Stimulated activated CD8-positive, alpha-beta memory T cell treated with anti-CD3 and anti-CD28 coated beads, Interleukin-7, amount 100 ng/mL, for 48 hours (primary cell): ENCODE measurements around the gene ADGRV1.
"Not testable (repeated sequence)": the region's sequence is repeated elsewhere in the genome, so short reads cannot be mapped to it uniquely, and the experiment has no call there.

ENCODE experiments used
- DNase-seq, 2 donors: peaks; one replicate each; pipeline ENCODE4 v3.0.0-alpha.2; 2020; ENCODE audit warnings: low read depth in 1 of 2; ENCODE audit errors: extremely low read depth in 1 of 2

The ADGRV1 gene

GRCh38 chr5:90645024-90645610 lies 86.5 kb downstream of the ADGRV1 start:
- DNase-seq = no peak

DNA sequence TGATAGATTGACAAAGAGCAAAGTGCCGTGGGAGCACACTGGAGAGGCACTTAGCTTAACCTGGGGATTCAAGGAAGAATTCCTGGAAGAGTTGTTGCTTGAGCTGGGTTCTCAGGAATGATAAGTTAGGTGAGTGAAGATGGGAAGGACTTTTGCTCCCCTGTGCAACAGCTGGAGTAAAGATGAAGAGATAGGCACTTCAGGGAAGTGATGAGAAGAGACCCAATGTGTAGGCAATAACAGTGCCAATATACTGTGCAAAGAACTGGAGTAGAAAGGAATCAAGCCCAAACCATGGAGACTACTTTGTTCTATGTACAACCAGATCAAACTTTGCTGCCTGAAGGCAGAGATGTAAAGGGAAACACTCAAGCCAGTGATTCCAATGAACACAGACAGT lies 92.2 kb downstream of the ADGRV1 start:
- DNase-seq = no peak

- DNase-seq = no peak
Measured at GRCh38 chr5:90654215-90654614, 95.6 kb downstream of the ADGRV1 start.

DNA sequence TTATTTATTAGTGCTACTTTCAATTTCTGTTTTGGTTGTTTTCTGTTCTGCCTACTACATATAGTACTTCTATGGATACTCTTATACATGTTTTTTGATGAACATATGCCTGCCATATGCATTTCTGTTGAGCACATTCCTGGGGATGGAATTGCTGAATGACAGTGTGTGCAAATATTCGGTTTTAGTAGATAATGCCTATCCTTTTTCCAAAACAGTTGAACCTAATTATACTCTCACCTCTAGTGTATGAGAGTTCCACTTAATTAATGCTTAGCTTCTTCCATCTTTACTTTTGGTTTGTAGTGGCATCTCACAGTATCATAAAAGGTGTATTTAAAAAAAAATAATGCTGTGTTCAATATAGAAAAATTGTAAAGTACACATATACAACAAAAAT lies 96.8 kb downstream of the ADGRV1 start:
- DNase-seq = no peak

GRCh38 chr5:90657030-90657429 lies 98.4 kb downstream of the ADGRV1 start:
- no peak for DNase-seq

GRCh38 chr5:90657788-90658187 lies 99.2 kb downstream of the ADGRV1 start:
- no peak for DNase-seq

GRCh38 chr5:90658620-90659019 lies 100.0 kb downstream of the ADGRV1 start:
- no peak for DNase-seq

DNA sequence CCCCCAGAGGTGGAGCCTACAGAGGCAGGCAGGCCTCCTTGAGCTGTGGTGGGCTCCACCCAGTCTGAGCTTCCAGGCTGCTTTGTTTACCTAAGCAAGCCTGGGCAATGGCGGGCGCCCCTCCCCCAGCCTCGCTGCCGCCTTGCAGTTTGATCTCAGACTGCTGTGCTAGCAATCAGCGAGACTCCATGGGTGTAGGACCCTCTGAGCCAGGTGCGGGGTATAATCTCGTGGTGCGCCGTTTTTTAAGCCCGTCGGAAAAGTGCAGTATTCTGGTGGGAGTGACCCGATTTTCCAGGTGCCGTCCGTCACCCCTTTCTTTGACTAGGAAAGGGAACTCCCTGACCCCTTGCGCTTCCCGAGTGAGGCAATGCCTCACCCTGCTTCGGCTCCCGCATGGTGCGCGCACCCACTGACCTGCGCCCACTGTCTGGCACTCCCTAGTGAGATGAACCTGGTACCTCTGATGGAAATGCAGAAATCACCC lies 109.5 kb downstream of the ADGRV1 start:
- DNase-seq = not testable (repeated sequence)

DNA sequence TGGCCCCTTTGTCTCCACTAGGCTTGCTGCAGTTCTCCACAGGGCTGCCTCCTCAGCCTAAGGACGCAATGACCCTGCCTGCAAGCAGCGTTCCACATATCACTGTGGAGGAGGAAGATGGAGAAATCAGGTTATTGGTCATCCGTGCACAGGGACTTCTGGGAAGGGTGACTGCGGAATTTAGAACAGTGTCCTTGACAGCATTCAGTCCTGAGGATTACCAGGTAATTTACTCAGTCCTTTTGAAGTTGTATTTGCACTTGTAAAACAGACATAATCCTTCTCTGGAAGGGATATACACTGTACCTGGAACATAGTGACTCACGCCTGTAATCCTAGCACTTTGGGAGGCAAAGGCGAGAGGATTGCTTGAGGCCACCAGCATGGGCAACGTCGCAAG lies 116.6 kb downstream of the ADGRV1 start:
- no peak for DNase-seq

GRCh38 chr5:90680921-90681563 lies 122.4 kb downstream of the ADGRV1 start:
- no peak for DNase-seq

DNA sequence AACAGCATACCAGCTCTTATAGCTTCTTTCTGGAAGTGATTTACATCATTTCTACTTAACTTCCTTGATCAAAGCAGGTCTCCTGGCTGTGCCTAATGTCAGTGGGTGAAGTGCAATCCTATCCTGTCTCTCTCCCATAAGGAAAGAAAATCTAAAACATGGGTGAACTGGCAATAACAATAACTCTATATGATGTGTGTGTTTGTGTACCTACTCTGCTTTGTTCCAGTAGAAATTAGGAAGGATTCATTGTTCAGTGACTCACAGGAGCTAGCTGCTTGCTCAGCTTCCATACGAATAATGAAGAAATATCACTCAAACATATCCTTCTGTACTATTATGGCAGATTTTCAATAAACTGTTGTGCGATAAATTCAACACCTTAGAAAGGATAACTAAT lies 123.7 kb downstream of the ADGRV1 start:
- DNase-seq = no peak

GRCh38 chr5:90685425-90686022 lies 126.9 kb downstream of the ADGRV1 start:
- no peak for DNase-seq

DNA sequence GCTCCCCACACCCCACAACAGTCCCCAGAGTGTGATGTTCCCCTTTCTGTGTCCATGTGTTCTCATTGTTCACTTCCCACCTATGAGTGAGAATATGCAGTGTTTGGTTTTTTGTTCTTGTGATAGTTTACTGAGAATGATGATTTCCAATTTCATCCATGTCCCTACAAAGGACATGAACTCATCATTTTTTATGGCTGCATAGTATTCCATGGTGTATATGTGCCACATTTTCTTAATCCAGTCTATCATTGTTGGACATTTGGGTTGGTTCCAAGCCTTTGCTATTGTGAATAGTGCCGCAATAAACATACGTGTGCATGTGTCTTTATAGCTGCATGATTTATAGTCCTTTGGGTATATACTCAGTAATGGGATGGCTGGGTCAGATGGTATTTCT lies 127.8 kb downstream of the ADGRV1 start:
- not testable (repeated sequence) for DNase-seq

- DNase-seq = not testable (repeated sequence)
Measured at GRCh38 chr5:90687458-90687857, 128.9 kb downstream of the ADGRV1 start.

DNA sequence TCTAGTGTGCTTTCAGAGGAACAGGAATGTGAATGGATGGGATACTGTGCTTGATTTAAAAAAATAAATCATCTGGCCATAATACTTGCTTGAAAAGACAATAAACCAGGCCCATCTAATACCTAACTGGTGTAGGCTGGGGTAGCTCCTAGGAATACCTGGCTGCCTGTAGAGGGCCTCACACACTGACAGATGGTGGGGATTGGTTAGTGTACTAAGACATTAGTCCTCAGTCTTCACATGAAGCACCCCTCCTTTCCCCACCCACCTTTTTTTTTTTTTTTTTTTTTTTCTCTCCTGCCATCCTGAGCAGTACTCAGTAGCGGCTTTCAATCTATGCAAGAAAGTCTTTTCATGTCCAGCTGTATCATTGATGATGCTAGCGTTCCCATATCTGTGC lies 130.5 kb downstream of the ADGRV1 start:
- DNase-seq = no peak

- no peak for DNase-seq
Measured at GRCh38 chr5:90690307-90690706, 131.7 kb downstream of the ADGRV1 start.

- no peak for DNase-seq
Measured at GRCh38 chr5:90691533-90691932, 132.9 kb downstream of the ADGRV1 start.

- no peak for DNase-seq
Measured at GRCh38 chr5:90696153-90696552, 137.6 kb downstream of the ADGRV1 start.

GRCh38 chr5:90700299-90700698 lies 141.7 kb downstream of the ADGRV1 start:
- DNase-seq = no peak

DNA sequence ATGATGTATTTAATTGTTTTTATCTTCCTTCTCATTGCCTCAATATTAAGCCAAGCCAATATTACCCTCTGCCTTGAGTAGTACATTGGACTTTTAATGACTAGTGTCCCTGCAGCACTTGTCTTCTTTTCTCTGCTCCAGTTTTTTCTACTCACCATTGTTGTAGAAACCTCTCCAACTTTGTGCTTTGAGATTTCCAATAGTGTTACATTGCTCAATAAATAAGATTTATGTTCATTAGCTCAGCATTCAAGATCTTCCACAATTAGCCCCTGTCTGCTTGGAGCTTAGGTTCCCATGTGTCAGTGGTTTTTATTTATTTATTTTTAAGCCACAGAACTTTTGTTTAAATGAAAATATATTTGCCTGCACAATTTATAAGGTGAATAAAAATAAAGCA lies 145.3 kb downstream of the ADGRV1 start:
- no peak for DNase-seq

GRCh38 chr5:90707698-90708097 lies 149.1 kb downstream of the ADGRV1 start:
- no peak for DNase-seq
